SK-N-SH treated with all-trans-retinoic acid at 6 μM for 48 hours (cell line): ENCODE data around the gene CLTCL1.

Experiments
- ATAC-seq: fragments of 200-7000 bp; cut with Tn5 transposase; 3 replicates; pipeline ENCODE4 v1.9.1; 2020; ENCODE audit warnings: mild to moderate bottlenecking, moderate library complexity
- ARNTL ChIP-seq: fragments of 450-650 bp; formaldehyde crosslinking; IDR thresholded peaks from 2 replicates; pipeline ENCODE4 v1.5.0; 2020; ENCODE audit warnings: low read depth, mild to moderate bottlenecking, moderate library complexity, borderline replicate concordance
- BACH2 ChIP-seq: fragments of 250-450 bp; sonication (Bioruptor Pico); IDR thresholded peaks from 2 replicates; pipeline ENCODE4 v1.9.0; 2021; ENCODE audit warnings: mild to moderate bottlenecking, borderline replicate concordance
- CSDC2 ChIP-seq: fragments of 250-450 bp; sonication (Bioruptor Pico); IDR thresholded peaks from 2 replicates; pipeline ENCODE4 v1.5.0; 2020; ENCODE audit warnings: mild to moderate bottlenecking, moderate library complexity
- GLIS3 ChIP-seq: fragments of 250-450 bp; sonication (Bioruptor Pico); IDR thresholded peaks from 2 replicates; pipeline ENCODE4 v1.5.0; 2020; ENCODE audit warnings: mild to moderate bottlenecking, moderate library complexity
- ISL1 ChIP-seq: fragments of 250-450 bp; sonication (Bioruptor Pico); IDR thresholded peaks from 2 replicates; pipeline ENCODE4 v2.1.2; 2022; ENCODE audit warnings: mild to moderate bottlenecking, moderate library complexity
- PPARA ChIP-seq: fragments of 250-450 bp; sonication (Bioruptor Pico); IDR thresholded peaks from 2 replicates; pipeline ENCODE4 v1.5.0; 2020; ENCODE audit warnings: mild to moderate bottlenecking, borderline replicate concordance
- RARB ChIP-seq: fragments of 250-450 bp; sonication (Bioruptor Pico); IDR thresholded peaks from 2 replicates; pipeline ENCODE4 v1.8.0; 2021; ENCODE audit warnings: mild to moderate bottlenecking, moderate library complexity
- SNAI2 ChIP-seq: fragments of 250-450 bp; sonication (Bioruptor Pico); IDR thresholded peaks from 2 replicates; pipeline ENCODE4 v1.5.0; 2020; ENCODE audit warnings: mild to moderate bottlenecking, moderate library complexity
- TCF4 ChIP-seq: fragments of 250-450 bp; sonication (Bioruptor Pico); IDR thresholded peaks from 2 replicates; pipeline ENCODE4 v1.8.0; 2021; ENCODE audit warnings: mild to moderate bottlenecking, moderate library complexity, borderline replicate concordance
- TOX ChIP-seq: fragments of 250-450 bp; sonication (Bioruptor Pico); IDR thresholded peaks from 2 replicates; pipeline ENCODE4 v1.8.0; 2021; ENCODE audit warnings: mild to moderate bottlenecking, moderate library complexity, borderline replicate concordance
- ZC3H10 ChIP-seq: fragments of 250-450 bp; sonication (Bioruptor Pico); IDR thresholded peaks from 2 replicates; pipeline ENCODE4 v1.5.1; 2021; ENCODE audit warnings: mild to moderate bottlenecking, moderate library complexity
- ZFP3 ChIP-seq: fragments of 250-450 bp; sonication (Bioruptor Pico); IDR thresholded peaks from 2 replicates; pipeline ENCODE4 v1.5.0; 2020; ENCODE audit warnings: mild to moderate bottlenecking, moderate library complexity
- ZFP30 ChIP-seq: fragments of 450-650 bp; formaldehyde crosslinking; IDR thresholded peaks from 2 replicates; pipeline ENCODE4 v1.5.0; 2022; ENCODE audit warnings: mild to moderate bottlenecking, moderate library complexity
- ZNF565 ChIP-seq: fragments of 450-650 bp; formaldehyde crosslinking; conservative IDR thresholded peaks from 2 replicates; pipeline ENCODE4 v1.5.0; 2020; ENCODE audit warnings: low read depth, mild to moderate bottlenecking, moderate library complexity
- ZNF70 ChIP-seq: fragments of 450-650 bp; formaldehyde crosslinking; IDR thresholded peaks from 2 replicates; pipeline ENCODE4 v1.5.0; 2020; ENCODE audit warnings: mild to moderate bottlenecking, moderate library complexity
- ZNF8 ChIP-seq: fragments of 450-650 bp; formaldehyde crosslinking; IDR thresholded peaks from 2 replicates; pipeline ENCODE4 v1.5.0; 2020; ENCODE audit warnings: mild to moderate bottlenecking, moderate library complexity
- TF ChIP-seq, protein P1 (sequence below): fragments of 250-450 bp; sonication (Bioruptor Pico); IDR thresholded peaks from 2 replicates; pipeline ENCODE4 v1.8.0; 2021; ENCODE audit warnings: low read depth, mild to moderate bottlenecking, moderate library complexity, borderline replicate concordance
- TF ChIP-seq, protein P2 (sequence below): fragments of 250-450 bp; sonication (Bioruptor Pico); IDR thresholded peaks from 2 replicates; pipeline ENCODE4 v1.5.1; 2020; ENCODE audit warnings: low read depth, mild to moderate bottlenecking, moderate library complexity
- TF ChIP-seq, protein P3 (sequence below): fragments of 250-450 bp; sonication (Bioruptor Pico); IDR thresholded peaks from 2 replicates; pipeline ENCODE4 v1.5.0; 2020; ENCODE audit warnings: mild to moderate bottlenecking, moderate library complexity
- TF ChIP-seq, protein P4 (sequence below): fragments of 250-450 bp; sonication (Bioruptor Pico); IDR thresholded peaks from 2 replicates; pipeline ENCODE4 v1.5.1; 2021; ENCODE audit warnings: mild to moderate bottlenecking, moderate library complexity
- TF ChIP-seq, protein P5 (sequence below): fragments of 250-450 bp; sonication (Bioruptor Pico); IDR thresholded peaks from 2 replicates; pipeline ENCODE4 v1.8.0; 2020; ENCODE audit warnings: mild to moderate bottlenecking, moderate library complexity, borderline replicate concordance

CLTCL1 gene

DNA sequence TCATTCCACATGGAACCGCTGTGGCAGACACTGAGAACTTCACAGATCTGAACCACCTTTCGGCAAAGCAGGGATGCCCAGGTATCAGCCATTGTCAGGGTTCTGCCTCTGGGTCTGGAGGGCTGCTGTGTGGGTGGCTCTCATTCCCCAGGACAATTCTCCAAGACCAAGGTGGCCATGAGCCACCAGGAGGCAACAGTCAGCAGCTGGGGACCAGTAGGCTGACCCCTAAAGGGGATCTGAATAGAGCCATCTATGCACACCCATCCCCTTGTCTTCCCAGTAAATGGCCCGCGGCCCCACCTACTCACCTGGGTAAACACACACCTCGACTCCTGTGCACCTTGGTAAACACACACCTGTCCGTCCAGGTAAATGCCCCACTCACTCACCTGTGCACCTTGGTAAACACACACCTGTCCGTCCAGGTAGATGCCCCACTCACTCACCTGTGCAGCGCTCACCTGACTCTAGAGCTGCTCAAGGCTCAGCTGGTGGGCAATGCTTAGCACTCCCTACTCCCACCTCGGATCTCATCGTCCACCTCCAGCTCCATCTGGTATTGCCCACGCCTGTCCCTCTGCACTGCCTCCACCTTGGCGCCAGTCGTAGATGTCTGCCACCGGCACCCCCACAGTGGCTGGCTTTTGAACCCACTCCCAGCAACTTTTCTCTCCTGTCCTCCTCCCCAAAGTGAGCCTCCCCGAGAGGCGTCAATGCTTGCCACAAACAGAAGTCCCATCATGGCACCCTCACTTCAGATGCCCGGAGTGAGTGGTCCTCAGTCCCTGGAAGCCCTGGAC lies 123.2 kb downstream of the CLTCL1 start:
- TF ChIP-seq TCF4 (CRISPR knock-in tag) (no peak), SNAI2 (CRISPR knock-in tag) (no peak), ZNF70 (CRISPR knock-in tag) (no peak), GLIS3 (no peak), RARB (CRISPR knock-in tag) (no peak), BACH2 (CRISPR knock-in tag) (no peak), ZFP3 (CRISPR knock-in tag) (no peak), ISL1 (no peak)
- ATAC-seq, result no peak

DNA sequence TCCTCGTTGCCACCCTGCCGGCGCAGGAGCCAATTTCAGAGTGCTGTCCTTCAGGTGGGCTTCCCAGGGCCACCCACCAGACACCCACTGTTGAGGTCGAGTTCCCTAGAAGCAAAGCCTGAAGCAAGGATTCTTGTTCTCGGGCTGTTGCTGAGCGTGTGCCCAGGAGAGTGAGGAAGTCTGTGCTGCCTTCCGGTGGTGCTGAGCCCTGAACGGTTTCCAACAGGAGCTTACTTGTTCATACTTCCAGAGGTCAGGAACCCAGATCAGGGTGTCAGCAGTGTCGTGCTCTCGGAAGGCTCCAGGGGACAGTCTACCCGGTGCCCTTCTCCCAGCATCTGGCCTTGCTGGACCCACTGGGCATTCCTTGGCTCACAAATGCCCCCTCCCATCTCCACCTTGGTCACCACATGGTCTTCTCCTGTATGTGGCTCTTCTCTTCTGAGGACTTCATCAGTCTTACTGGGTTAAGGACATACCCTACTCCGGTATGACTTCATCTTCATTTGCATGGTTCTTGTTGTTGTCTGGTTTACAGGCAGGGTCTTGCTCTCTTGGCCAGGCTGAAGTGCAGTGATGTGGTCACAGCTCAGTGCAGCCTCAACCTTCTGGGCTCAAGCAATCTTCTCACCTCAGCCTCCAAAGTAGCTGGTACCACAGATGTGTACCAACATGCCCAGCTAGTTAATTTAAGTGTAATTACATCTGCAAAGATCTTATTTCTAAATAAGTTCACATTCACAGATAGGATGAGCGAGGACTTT lies 124.2 kb downstream of the CLTCL1 start:
- ATAC-seq, result no peak
- TF ChIP-seq ZC3H10 (no peak), ZFP30 (CRISPR knock-in tag) (no peak), ISL1 (no peak), RARB (CRISPR knock-in tag) (no peak), ZNF8 (CRISPR knock-in tag) (no peak), BACH2 (CRISPR knock-in tag) (no peak), CSDC2 (CRISPR knock-in tag) (no peak), TCF4 (CRISPR knock-in tag) (no peak), ZNF565 (CRISPR knock-in tag) (no peak), GLIS3 (no peak), ZFP3 (CRISPR knock-in tag) (no peak), TOX (CRISPR knock-in tag) (no peak), ARNTL (CRISPR knock-in tag) (no peak), PPARA (CRISPR knock-in tag) (no peak), ZNF70 (CRISPR knock-in tag) (no peak)
- TF ChIP-seq, protein P1, sequence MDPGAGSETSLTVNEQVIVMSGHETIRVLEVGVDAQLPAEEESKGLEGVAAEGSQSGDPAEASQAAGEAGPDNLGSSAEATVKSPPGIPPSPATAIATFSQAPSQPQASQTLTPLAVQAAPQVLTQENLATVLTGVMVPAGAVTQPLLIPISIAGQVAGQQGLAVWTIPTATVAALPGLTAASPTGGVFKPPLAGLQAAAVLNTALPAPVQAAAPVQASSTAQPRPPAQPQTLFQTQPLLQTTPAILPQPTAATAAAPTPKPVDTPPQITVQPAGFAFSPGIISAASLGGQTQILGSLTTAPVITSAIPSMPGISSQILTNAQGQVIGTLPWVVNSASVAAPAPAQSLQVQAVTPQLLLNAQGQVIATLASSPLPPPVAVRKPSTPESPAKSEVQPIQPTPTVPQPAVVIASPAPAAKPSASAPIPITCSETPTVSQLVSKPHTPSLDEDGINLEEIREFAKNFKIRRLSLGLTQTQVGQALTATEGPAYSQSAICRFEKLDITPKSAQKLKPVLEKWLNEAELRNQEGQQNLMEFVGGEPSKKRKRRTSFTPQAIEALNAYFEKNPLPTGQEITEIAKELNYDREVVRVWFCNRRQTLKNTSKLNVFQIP, result no peak
- TF ChIP-seq, protein P2, sequence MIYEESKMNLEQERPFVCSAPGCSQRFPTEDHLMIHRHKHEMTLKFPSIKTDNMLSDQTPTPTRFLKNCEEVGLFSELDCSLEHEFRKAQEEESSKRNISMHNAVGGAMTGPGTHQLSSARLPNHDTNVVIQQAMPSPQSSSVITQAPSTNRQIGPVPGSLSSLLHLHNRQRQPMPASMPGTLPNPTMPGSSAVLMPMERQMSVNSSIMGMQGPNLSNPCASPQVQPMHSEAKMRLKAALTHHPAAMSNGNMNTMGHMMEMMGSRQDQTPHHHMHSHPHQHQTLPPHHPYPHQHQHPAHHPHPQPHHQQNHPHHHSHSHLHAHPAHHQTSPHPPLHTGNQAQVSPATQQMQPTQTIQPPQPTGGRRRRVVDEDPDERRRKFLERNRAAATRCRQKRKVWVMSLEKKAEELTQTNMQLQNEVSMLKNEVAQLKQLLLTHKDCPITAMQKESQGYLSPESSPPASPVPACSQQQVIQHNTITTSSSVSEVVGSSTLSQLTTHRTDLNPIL (CRISPR knock-in tag), result no peak
- TF ChIP-seq, protein P3, sequence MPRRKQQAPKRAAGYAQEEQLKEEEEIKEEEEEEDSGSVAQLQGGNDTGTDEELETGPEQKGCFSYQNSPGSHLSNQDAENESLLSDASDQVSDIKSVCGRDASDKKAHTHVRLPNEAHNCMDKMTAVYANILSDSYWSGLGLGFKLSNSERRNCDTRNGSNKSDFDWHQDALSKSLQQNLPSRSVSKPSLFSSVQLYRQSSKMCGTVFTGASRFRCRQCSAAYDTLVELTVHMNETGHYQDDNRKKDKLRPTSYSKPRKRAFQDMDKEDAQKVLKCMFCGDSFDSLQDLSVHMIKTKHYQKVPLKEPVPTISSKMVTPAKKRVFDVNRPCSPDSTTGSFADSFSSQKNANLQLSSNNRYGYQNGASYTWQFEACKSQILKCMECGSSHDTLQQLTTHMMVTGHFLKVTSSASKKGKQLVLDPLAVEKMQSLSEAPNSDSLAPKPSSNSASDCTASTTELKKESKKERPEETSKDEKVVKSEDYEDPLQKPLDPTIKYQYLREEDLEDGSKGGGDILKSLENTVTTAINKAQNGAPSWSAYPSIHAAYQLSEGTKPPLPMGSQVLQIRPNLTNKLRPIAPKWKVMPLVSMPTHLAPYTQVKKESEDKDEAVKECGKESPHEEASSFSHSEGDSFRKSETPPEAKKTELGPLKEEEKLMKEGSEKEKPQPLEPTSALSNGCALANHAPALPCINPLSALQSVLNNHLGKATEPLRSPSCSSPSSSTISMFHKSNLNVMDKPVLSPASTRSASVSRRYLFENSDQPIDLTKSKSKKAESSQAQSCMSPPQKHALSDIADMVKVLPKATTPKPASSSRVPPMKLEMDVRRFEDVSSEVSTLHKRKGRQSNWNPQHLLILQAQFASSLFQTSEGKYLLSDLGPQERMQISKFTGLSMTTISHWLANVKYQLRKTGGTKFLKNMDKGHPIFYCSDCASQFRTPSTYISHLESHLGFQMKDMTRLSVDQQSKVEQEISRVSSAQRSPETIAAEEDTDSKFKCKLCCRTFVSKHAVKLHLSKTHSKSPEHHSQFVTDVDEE (CRISPR knock-in tag), result no peak
- TF ChIP-seq, protein P4, sequence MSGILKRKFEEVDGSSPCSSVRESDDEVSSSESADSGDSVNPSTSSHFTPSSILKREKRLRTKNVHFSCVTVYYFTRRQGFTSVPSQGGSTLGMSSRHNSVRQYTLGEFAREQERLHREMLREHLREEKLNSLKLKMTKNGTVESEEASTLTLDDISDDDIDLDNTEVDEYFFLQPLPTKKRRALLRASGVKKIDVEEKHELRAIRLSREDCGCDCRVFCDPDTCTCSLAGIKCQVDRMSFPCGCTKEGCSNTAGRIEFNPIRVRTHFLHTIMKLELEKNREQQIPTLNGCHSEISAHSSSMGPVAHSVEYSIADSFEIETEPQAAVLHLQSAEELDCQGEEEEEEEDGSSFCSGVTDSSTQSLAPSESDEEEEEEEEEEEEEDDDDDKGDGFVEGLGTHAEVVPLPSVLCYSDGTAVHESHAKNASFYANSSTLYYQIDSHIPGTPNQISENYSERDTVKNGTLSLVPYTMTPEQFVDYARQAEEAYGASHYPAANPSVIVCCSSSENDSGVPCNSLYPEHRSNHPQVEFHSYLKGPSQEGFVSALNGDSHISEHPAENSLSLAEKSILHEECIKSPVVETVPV (CRISPR knock-in tag), result no peak
- TF ChIP-seq, protein P5, sequence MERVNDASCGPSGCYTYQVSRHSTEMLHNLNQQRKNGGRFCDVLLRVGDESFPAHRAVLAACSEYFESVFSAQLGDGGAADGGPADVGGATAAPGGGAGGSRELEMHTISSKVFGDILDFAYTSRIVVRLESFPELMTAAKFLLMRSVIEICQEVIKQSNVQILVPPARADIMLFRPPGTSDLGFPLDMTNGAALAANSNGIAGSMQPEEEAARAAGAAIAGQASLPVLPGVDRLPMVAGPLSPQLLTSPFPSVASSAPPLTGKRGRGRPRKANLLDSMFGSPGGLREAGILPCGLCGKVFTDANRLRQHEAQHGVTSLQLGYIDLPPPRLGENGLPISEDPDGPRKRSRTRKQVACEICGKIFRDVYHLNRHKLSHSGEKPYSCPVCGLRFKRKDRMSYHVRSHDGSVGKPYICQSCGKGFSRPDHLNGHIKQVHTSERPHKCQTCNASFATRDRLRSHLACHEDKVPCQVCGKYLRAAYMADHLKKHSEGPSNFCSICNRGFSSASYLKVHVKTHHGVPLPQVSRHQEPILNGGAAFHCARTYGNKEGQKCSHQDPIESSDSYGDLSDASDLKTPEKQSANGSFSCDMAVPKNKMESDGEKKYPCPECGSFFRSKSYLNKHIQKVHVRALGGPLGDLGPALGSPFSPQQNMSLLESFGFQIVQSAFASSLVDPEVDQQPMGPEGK (CRISPR knock-in tag), result no peak
